Gastroesophageal sphincter (tissue), 4 donors: Measurements from ENCODE around the gene SMIM22. TPM values are rescaled to one million over a fixed set of nuclear protein-coding genes. Genes with fewer than 3 reads are reported as not detected.

Experiments
- ATAC-seq: fragments of 150-250 bp; one replicate; pipeline ENCODE4 v1.9.1; 2016; ENCODE audit warnings: mild to moderate bottlenecking, moderate library complexity
- H3K27ac ChIP-seq, 4 donors: fragments of 200-600 bp; sonication (generic) in 3 of 4; 1 replicate in 3 of 4; 2 replicates in 1 of 4; pipeline ENCODE4 v1.5.1; 2016 to 2019
- H3K27me3 ChIP-seq: fragments of 200-600 bp; sonication (generic); one replicate; pipeline ENCODE4 v1.5.1; 2019
- H3K36me3 ChIP-seq, 2 donors: fragments of 200-600 bp; sonication (generic); one replicate each; pipeline ENCODE4 v1.5.1; 2019; ENCODE audit warnings: control low read depth in 1 of 2
- H3K4me1 ChIP-seq, 3 donors: fragments of 200-600 bp; sonication (generic); 1 replicate in 2 of 3; 2 replicates in 1 of 3; pipeline ENCODE4 v1.5.1; 2016 to 2019; ENCODE audit warnings: control low read depth in 2 of 3
- H3K4me3 ChIP-seq, 2 donors: fragments of 200-600 bp; sonication (generic); one replicate each; pipeline ENCODE4 v1.5.1; 2019; ENCODE audit warnings: mild to moderate bottlenecking in 1 of 2, moderate library complexity in 1 of 2
- H3K9me3 ChIP-seq, 3 donors: fragments of 200-600 bp; sonication (generic); one replicate each; pipeline ENCODE4 v1.5.1; 2017 to 2019; ENCODE audit warnings: control low read depth in 2 of 3
- CTCF ChIP-seq, 4 experiments: fragments of 200-600 bp in 2 of 4; fragments of 450-650 bp in 2 of 4; sonication (generic) in 1 of 4; IDR thresholded peaks; one replicate each; pipeline ENCODE4 v1.5.1; 2017 to 2019; ENCODE audit warnings: antibody characterized with exemption in 4 of 4, mild to moderate bottlenecking in 2 of 4, moderate library complexity in 2 of 4
- EP300 ChIP-seq: sonication (generic); formaldehyde crosslinking; IDR thresholded peaks from one replicate; pipeline ENCODE4 v1.6.1; 2017; ENCODE audit warnings: antibody characterized with exemption, mild to moderate bottlenecking
- POLR2A ChIP-seq, 2 donors: fragments of 450-650 bp; IDR thresholded peaks; one replicate each; pipeline ENCODE4 v1.6.1; 2017; ENCODE audit warnings: antibody characterized with exemption in 2 of 2, mild to moderate bottlenecking in 2 of 2, moderate library complexity in 1 of 2
- POLR2AphosphoS5 ChIP-seq: sonication (generic); formaldehyde crosslinking; IDR thresholded peaks from one replicate; pipeline ENCODE4 v1.6.1; 2017; ENCODE audit warnings: antibody characterized with exemption
- WGBS, 2 donors: methylation state at CpG; one replicate each; pipeline ENCODE4 v1.1.5; 2018; ENCODE audit warnings: low coverage in 1 of 2; 5-methylcytosine and 5-hydroxymethylcytosine counted together
- total RNA-seq, 4 donors: library from RNA; depleted of rRNA; stranded (reverse); fragments of >200 nt; gene quantifications; one replicate each; pipeline ENCODE4 v1.1.0, GENCODE V29; 2016

The SMIM22 gene
- total RNA-seq, 4 donors from 2014 or later, result not detected

- Histone ChIP-seq H3K27ac (peak overlapping the region in 3 of 4 donors; percentile 92 to 96 (median 96)), H3K9me3 (no peaks in the 10 kb centered on the region), H3K4me1 (peaks cover 0 to 44% (median 15%) of the 10 kb centered on the region in 3 donors), H3K36me3 (peaks cover 0 to 63% of the 10 kb centered on the region in 2 donors), H3K4me3 (no peak overlapping the region), H3K27me3 (no peaks in the 10 kb centered on the region)
- TF ChIP-seq POLR2AphosphoS5 (no peak), CTCF (IDR thresholded peaks at IDR 0.05) (peak in 1 of 4 experiments; percentile 32), EP300 (no peak), POLR2A (IDR thresholded peaks at IDR 0.05) (no peak)
- WGBS, 2 donors, result 78% methylated on average over 8 of the region's 11 CpGs; no CpG with 5 or more reads in 1 of the 2 donors
- ATAC-seq, result no peak
Observed at GRCh38 chr16:4805231-4805630, 10.1 kb downstream of the SMIM22 start.

- Histone ChIP-seq H3K4me3 (no peak overlapping the region), H3K9me3 (no peaks in the 10 kb centered on the region), H3K4me1 (peaks cover 0 to 33% (median 11%) of the 10 kb centered on the region in 3 donors), H3K36me3 (peaks cover 0 to 72% of the 10 kb centered on the region in 2 donors), H3K27ac (no peak overlapping the region), H3K27me3 (no peaks in the 10 kb centered on the region)
- WGBS, 2 donors, result 82 to 96% methylated on average over 4 to 6 of the region's 6 CpGs
- no peak for TF ChIP-seq CTCF (IDR thresholded peaks at IDR 0.05)
- no peak for TF ChIP-seq EP300
- no peak for TF ChIP-seq POLR2A (IDR thresholded peaks at IDR 0.05)
- TF ChIP-seq POLR2AphosphoS5, result no peak
- no peak for ATAC-seq
Observed at GRCh38 chr16:4806280-4806679, 11.1 kb downstream of the SMIM22 start.

GRCh38 chr16:4811242-4811641 lies 16.1 kb downstream of the SMIM22 start:
- no peak for ATAC-seq
- peaks cover 0 to 98% of the 10 kb centered on the region in 2 donors for H3K36me3 ChIP-seq
- peaks cover 6 to 38% (median 9%) of the 10 kb centered on the region in 3 donors for H3K4me1 ChIP-seq
- WGBS, 2 donors, result 100% methylated on average over 1 to 2 of the region's 3 CpGs
- no peaks in the 10 kb centered on the region for H3K9me3 ChIP-seq
- TF ChIP-seq CTCF (IDR thresholded peaks at IDR 0.05) (no peak), EP300 (no peak), POLR2A (IDR thresholded peaks at IDR 0.05) (no peak), POLR2AphosphoS5 (no peak)
- H3K4me3 ChIP-seq, result no peak overlapping the region
- H3K27me3 ChIP-seq, result no peaks in the 10 kb centered on the region
- H3K27ac ChIP-seq, result peak overlapping the region in 2 of 4 donors; percentile 83 to 89

GRCh38 chr16:4811773-4812172 lies 16.6 kb downstream of the SMIM22 start:
- no peak for ATAC-seq
- WGBS, 2 donors, result no CpG with 5 or more reads among the region's 9 CpGs
- H3K4me3 ChIP-seq, result no peak overlapping the region
- H3K27me3 ChIP-seq, result no peaks in the 10 kb centered on the region
- H3K27ac ChIP-seq, result peak overlapping the region in 3 of 4 donors; percentile 4 to 89 (median 83)
- TF ChIP-seq CTCF (IDR thresholded peaks at IDR 0.05) (no peak), POLR2A (IDR thresholded peaks at IDR 0.05) (no peak), POLR2AphosphoS5 (no peak), EP300 (no peak)
- peaks cover 0 to 98% of the 10 kb centered on the region in 2 donors for H3K36me3 ChIP-seq
- H3K4me1 ChIP-seq, result peaks cover 6 to 38% (median 9%) of the 10 kb centered on the region in 3 donors
- no peaks in the 10 kb centered on the region for H3K9me3 ChIP-seq

GRCh38 chr16:4813251-4814003 lies 18.3 kb downstream of the SMIM22 start:
- WGBS, 2 donors, result 86 to 95% methylated on average over 2 to 3 of the region's 16 CpGs
- H3K36me3 ChIP-seq, result peaks cover 0 to 99% of the 10 kb centered on the region in 2 donors
- TF ChIP-seq CTCF (IDR thresholded peaks at IDR 0.05) (no peak), POLR2A (IDR thresholded peaks at IDR 0.05) (no peak), POLR2AphosphoS5 (no peak), EP300 (no peak)

More at GRCh38 chr16:4813251-4814003, 18.3 kb downstream of the SMIM22 start:
- Histone ChIP-seq H3K9me3 (no peaks in the 10 kb centered on the region), H3K27ac (peak overlapping the region; percentile 78 to 92 (median 86)), H3K4me1 (peaks cover 6 to 38% (median 9%) of the 10 kb centered on the region in 3 donors), H3K4me3 (no peak overlapping the region), H3K27me3 (no peaks in the 10 kb centered on the region)
- no peak for ATAC-seq
